RWPE2 (cell line): Measurements from ENCODE around the gene C2orf74.
"Not testable (repeated sequence)": the region's sequence is repeated elsewhere in the genome, so short reads cannot be mapped to it uniquely, and the experiment has no call there.

Experiments
- ATAC-seq: fragments of 200-7000 bp; cut with Tn5 transposase; 3 replicates; pipeline ENCODE4 v1.9.1; 2021; ENCODE audit warnings: low read depth
- DNase-seq: peaks from one replicate; pipeline ENCODE4 v3.0.0-alpha.2; 2020; ENCODE audit warnings: low spot score
- H3K27ac ChIP-seq: fragments of 450-650 bp; 2 replicates; pipeline ENCODE4 v1.5.1; 2017; ENCODE audit warnings: mild to moderate bottlenecking; ENCODE audit not compliant: poor library complexity, severe bottlenecking
- H3K27me3 ChIP-seq: fragments of 250-450 bp; sonication (Bioruptor Pico); 2 replicates; pipeline ENCODE4 v1.5.1; 2021; ENCODE audit warnings: mild to moderate bottlenecking, moderate library complexity; ENCODE audit not compliant: insufficient read depth, poor library complexity, severe bottlenecking
- H3K36me3 ChIP-seq: fragments of 250-450 bp; sonication (Bioruptor Pico); 2 replicates; pipeline ENCODE4 v1.5.1; 2020; ENCODE audit warnings: low read depth, mild to moderate bottlenecking, moderate library complexity
- H3K4me1 ChIP-seq: fragments of 250-450 bp; sonication (Bioruptor Pico); 2 replicates; pipeline ENCODE4 v1.5.1; 2021; ENCODE audit warnings: mild to moderate bottlenecking, moderate library complexity; ENCODE audit not compliant: insufficient read depth, poor library complexity, severe bottlenecking
- H3K4me3 ChIP-seq: fragments of 250-450 bp; sonication (Bioruptor Pico); 2 replicates; pipeline ENCODE4 v1.5.1; 2021; ENCODE audit warnings: mild to moderate bottlenecking, moderate library complexity; ENCODE audit not compliant: severe bottlenecking
- H3K9me3 ChIP-seq: fragments of 250-450 bp; sonication (Bioruptor Pico); 2 replicates; pipeline ENCODE4 v1.5.1; 2021; ENCODE audit warnings: mild to moderate bottlenecking, moderate library complexity; ENCODE audit not compliant: severe bottlenecking
- CTCF ChIP-seq: fragments of 450-650 bp; IDR thresholded peaks from one replicate; pipeline ENCODE4 v1.5.1; 2017; ENCODE audit warnings: mild to moderate bottlenecking, moderate library complexity; ENCODE audit not compliant: poor library complexity, severe bottlenecking

The C2orf74 gene

GRCh38 chr2:61144697-61145268 is 17.2 kb upstream of the C2orf74 start:
- ATAC-seq (peak; percentile 97), DNase-seq (peak; percentile 96)
- H3K4me3 ChIP-seq, result peak overlapping the region; percentile 46
- TF ChIP-seq CTCF, result no peak
- H3K9me3 ChIP-seq, result no peaks in the 10 kb centered on the region
- no peaks in the 10 kb centered on the region for H3K4me1 ChIP-seq
- H3K27ac ChIP-seq, result peak overlapping the region; percentile 41
- peaks cover 31% of the 10 kb centered on the region for H3K36me3 ChIP-seq
- no peaks in the 10 kb centered on the region for H3K27me3 ChIP-seq

- no peak overlapping the region for H3K27ac ChIP-seq
- H3K4me3 ChIP-seq, result no peak overlapping the region
- TF ChIP-seq CTCF, result no peak
- H3K36me3 ChIP-seq, result peaks cover 38% of the 10 kb centered on the region
- no peaks in the 10 kb centered on the region for H3K27me3 ChIP-seq
- no peak for ATAC-seq
- no peaks in the 10 kb centered on the region for H3K4me1 ChIP-seq
- H3K9me3 ChIP-seq, result no peaks in the 10 kb centered on the region
- no peak for DNase-seq
Measured at GRCh38 chr2:61145990-61146389, 16.0 kb upstream of the C2orf74 start.

- not testable (repeated sequence) for ATAC-seq, H3K4me1 ChIP-seq, H3K27me3 ChIP-seq, H3K4me3 ChIP-seq, H3K27ac ChIP-seq, H3K9me3 ChIP-seq, DNase-seq
- H3K36me3 ChIP-seq, result peaks cover 45% of the 10 kb centered on the region
Measured at GRCh38 chr2:61148091-61148490, 13.9 kb upstream of the C2orf74 start.

GRCh38 chr2:61149074-61149473 is 12.9 kb upstream of the C2orf74 start:
- Histone ChIP-seq H3K4me3 (no peak overlapping the region), H3K27ac (no peak overlapping the region), H3K4me1 (no peaks in the 10 kb centered on the region), H3K36me3 (peaks cover 41% of the 10 kb centered on the region), H3K27me3 (no peaks in the 10 kb centered on the region), H3K9me3 (no peaks in the 10 kb centered on the region)
- ATAC-seq (no peak), DNase-seq (no peak)
- TF ChIP-seq CTCF, result no peak

GRCh38 chr2:61151436-61151835 is 10.6 kb upstream of the C2orf74 start:
- Histone ChIP-seq H3K27ac (no peak overlapping the region), H3K27me3 (no peaks in the 10 kb centered on the region), H3K4me1 (no peaks in the 10 kb centered on the region), H3K36me3 (peaks cover 36% of the 10 kb centered on the region), H3K4me3 (no peak overlapping the region), H3K9me3 (no peaks in the 10 kb centered on the region)
- DNase-seq, result no peak
- no peak for TF ChIP-seq CTCF
- ATAC-seq, result peak; percentile 23; the same call in 1 of the 3 replicates
